T-helper 22 cell (primary cell): Measurements from ENCODE around the gene B3GNT9.
A peak's percentile ranks its signal among the peaks of the same experiment; 100 is the strongest.

Experiments used
- DNase-seq: peaks from one replicate; pipeline ENCODE4 v3.0.0-alpha.2; 2020; ENCODE audit warnings: low read depth

Gene B3GNT9

DNA sequence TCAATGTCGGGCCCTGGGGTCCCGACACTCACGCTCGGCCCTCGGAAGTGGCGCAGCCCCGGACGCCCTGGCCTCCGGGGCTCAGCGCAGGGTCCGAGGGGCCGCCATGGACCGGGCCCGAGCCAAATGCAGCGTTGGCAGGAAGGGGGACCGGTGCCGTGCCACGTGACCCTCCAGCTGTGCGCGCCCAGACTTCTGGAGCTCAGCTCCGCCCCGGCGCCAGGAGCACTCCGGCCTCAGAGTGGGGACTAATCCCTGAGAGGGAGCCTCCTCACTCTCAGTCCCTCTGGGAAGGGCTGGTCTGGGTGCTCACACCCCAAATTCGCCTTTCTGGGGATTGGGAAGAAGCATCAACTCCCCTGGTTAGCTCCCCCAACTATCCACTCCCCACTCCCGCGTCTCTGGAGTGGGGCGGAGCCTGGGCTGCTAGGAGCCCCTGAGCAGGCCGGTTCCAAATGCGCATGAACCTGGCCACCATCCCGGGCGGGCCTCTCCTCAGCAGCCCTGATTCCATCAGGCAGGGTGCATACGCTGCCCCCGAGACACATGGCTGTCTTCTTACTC is at the start of gene B3GNT9:
Gene B3GNT9 (minus strand): TSS at position 166 of the 564 bp plus-strand sequence. CDS start 513 bp downstream, outside the sequence.
- no peak for DNase-seq

DNA sequence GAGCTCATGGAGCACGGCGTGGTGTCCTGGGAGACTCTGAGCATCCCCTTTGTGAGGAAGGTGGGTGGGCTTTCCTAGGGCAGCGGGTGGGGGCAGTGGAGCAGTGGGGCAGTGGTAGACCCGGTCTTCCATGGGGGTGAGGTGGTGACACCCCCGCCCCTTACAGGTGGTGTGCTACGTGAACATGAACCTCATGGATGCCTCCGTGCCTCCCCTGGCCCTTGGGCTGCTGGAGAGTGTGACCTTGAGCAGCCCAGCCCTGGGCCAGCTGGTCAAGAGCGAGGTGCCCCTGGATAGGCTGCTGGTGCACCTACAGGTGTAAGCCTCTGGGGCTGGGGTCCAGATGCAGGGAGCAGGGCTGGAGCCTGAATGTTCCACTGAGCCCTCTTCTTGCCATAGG is 49.7 kb upstream of the B3GNT9 start:
- DNase-seq = no peak

DNA sequence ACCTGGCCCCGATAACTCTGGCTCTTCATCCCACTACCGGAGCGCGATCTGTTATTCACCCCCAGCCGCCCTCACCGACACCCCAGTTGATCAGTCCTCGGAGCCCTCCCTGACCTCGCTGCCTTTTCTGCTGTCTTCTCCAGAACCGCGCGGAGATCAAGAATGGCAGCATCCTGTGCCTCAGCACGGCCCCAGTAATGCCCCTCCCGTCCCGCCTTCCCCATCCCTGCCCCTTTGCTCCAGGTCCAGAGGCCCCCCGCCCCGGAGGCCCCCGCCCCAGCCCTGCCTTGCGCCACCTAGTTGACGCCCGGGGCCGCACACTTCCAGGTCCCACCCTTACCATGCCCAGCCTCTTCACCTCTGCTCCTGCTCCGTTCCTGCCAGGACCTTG is 49.0 kb upstream of the B3GNT9 start:
- DNase-seq = no peak

GRCh38 chr16:67199011-67199807 is 48.4 kb upstream of the B3GNT9 start, which contains the start of gene ELMO3:
Gene ELMO3 (plus strand): TSS chr16:67199131. CDS start chr16:67199327, 196 bp downstream.
- DNase-seq = no peak

DNA sequence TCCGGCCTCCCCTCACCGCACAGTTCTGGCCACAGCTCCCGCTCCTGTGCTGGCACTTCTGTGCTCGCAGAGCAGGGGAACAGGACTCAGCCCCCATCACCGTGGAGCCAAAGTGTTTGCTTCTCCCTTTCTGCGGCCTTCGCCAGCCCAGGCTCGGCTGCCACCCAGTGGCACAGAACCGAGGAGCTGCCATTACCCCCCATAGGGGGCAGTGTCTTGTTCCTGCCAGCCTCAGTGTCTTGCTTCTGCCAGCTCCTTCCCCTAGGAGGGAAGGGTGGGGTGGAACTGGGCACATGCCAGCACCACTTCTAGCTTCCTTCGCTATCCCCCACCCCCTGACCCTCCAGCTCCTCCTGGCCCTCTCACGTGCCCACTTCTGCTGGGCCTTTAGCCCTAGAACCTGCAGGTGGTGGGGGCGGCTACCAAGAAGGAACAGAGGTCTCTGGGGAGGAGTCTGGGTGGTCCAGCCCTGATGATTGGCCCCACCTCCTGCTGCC is 47.5 kb upstream of the B3GNT9 start:
- DNase-seq = no peak

DNA sequence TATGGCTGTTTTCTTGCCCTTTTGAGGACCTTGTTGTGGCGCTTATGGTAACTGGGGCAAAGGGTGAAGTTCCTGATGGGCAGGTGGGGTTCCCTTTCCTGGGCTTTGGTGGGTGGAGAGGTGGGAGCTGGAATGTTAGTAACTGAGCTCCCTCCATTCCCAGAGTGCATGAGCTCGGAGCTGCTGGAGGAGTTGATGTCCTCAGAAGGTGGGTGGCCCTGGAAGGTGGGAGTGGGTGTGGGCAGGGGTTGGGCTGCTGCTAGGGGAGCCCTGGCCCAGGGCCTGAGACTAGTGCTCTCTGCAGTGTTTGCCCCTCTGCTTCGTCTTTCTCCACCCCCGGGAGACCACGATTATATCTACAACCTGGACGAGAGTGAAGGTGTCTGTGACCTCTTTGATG is 46.9 kb upstream of the B3GNT9 start:
- DNase-seq = no peak

- no peak for DNase-seq
Measured at GRCh38 chr16:67196881-67197280, 46.1 kb upstream of the B3GNT9 start.

- no peak for DNase-seq
Measured at GRCh38 chr16:67195676-67196075, 44.9 kb upstream of the B3GNT9 start.

DNA sequence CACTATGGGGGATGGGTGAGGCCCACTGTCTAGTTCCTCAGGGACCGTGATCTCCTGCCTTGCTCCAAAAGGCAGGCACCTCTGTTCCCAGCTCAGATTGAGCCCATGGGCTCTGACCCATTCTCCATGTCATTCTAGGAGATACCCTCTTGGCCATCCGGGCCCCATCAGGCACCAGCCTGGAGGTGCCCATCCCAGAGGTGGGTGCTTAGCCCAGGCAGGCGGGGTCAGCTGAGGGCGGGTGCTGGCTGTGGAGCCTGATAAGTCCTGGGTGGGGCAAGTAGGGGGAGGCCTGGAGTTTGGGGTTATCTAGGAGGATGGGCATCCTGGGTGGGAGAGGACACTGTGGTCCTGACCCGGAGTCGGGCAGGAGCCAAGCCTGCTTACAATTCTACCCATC is 43.5 kb upstream of the B3GNT9 start:
- DNase-seq = no peak

- no peak for DNase-seq
Measured at GRCh38 chr16:67193536-67193935, 42.7 kb upstream of the B3GNT9 start.

GRCh38 chr16:67192781-67193361 is 42.1 kb upstream of the B3GNT9 start:
- no peak for DNase-seq

- DNase-seq = peak; percentile 75
Measured at GRCh38 chr16:67191995-67192681, 41.3 kb upstream of the B3GNT9 start, which contains the start of gene E2F4. Gene E2F4 (plus strand): TSS chr16:67192155. CDS start chr16:67192228, 73 bp downstream.

DNA sequence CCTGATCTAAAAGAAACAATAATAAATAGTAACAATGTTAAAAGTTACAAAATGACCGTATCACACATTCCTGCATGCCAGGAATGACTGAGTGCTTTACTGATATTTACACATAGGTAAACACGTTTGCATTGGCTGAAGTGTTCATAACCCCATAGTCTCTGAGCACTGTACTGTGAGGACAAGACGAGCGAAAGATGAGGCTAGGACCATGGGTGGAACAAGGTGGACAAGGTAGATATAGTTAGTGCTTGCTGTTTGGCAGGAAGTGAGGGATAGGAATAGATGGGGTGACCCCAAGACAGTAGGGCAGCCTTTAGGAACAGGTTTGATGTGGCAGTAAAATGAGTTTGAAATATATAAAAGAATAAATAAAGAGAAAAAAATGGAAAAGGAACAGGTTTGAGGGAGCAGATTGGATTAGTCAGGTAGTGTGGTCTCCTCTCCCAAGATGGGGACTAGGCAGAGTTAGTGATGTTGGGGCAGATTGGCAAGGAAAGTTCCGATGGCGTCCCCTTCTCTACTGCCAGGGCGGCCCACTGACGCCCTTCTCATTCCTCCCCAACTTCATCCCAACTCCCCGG is 40.7 kb upstream of the B3GNT9 start:
- no peak for DNase-seq

GRCh38 chr16:67190448-67191399 is 39.9 kb upstream of the B3GNT9 start:
- no peak for DNase-seq

- DNase-seq = no peak
Measured at GRCh38 chr16:67190041-67190440, 39.2 kb upstream of the B3GNT9 start, which contains the start of gene EXOC3L1. Gene EXOC3L1 (minus strand): TSS chr16:67190136. CDS start chr16:67189676, 460 bp downstream.

GRCh38 chr16:67188798-67189197 is 38.0 kb upstream of the B3GNT9 start:
- no peak for DNase-seq

- DNase-seq = no peak
Measured at GRCh38 chr16:67188323-67188722, 37.5 kb upstream of the B3GNT9 start.

- DNase-seq = no peak
Measured at GRCh38 chr16:67187175-67187890, 36.5 kb upstream of the B3GNT9 start.

GRCh38 chr16:67186550-67186950 is 35.8 kb upstream of the B3GNT9 start:
- no peak for DNase-seq

- no peak for DNase-seq
Measured at GRCh38 chr16:67185651-67186134, 34.9 kb upstream of the B3GNT9 start.
